Activated naive CD4-positive, alpha-beta T cell treated with anti-CD3 and anti-CD28 coated beads for 36 hours (primary cell): Measurements from ENCODE around the gene CYB5R4. TPM values are rescaled to one million over a fixed set of nuclear protein-coding genes. Genes with fewer than 3 reads are reported as not detected.
"Not testable (repeated sequence)": the region's sequence is repeated elsewhere in the genome, so short reads cannot be mapped to it uniquely, and the experiment has no call there.

Experiments
- CTCF ChIA-PET: fragments of 350-600 bp; sonication (Branson Sonifier 250); formaldehyde crosslinking; loops from one replicate; lab custom pipeline; 2021; ENCODE audit warnings: antibody characterized with exemption; lab: Charles Lee
- DNase-seq: peaks from one replicate; pipeline ENCODE4 v3.0.0-alpha.2; 2020
- H3K27ac Mint-ChIP-seq: one replicate; pipeline ENCODE4 v1.8.0; 2021; ENCODE audit warnings: mild to moderate bottlenecking, mixed read lengths
- H3K27me3 Mint-ChIP-seq: one replicate; pipeline ENCODE4 v1.8.0; 2021; ENCODE audit warnings: low read depth, mixed read lengths
- H3K36me3 Mint-ChIP-seq: one replicate; pipeline ENCODE4 v1.8.0; 2021; ENCODE audit warnings: low read depth, mixed read lengths
- H3K4me1 Mint-ChIP-seq: one replicate; pipeline ENCODE4 v1.8.0; 2021; ENCODE audit warnings: low read depth, mixed read lengths
- H3K4me3 Mint-ChIP-seq: one replicate; pipeline ENCODE4 v1.8.0; 2021; ENCODE audit warnings: mild to moderate bottlenecking, moderate library complexity, mixed read lengths
- H3K9me3 Mint-ChIP-seq: one replicate; pipeline ENCODE4 v1.8.0; 2021; ENCODE audit warnings: mixed read lengths
- intact Hi-C: fragments of 100-400 bp; cut with micrococcal nuclease; formaldehyde crosslinking; loops from one replicate; pipeline ENCODE4 v1.15.1; 2023
- total RNA-seq, 2 experiments: library from RNA; stranded (reverse); gene quantifications; one replicate each; pipeline ENCODE4 v1.2.3, GENCODE V29; 2021

CYB5R4 gene
- total RNA-seq, 2 experiments from 2014 or later = 23.5 to 24.5 TPM

DNA sequence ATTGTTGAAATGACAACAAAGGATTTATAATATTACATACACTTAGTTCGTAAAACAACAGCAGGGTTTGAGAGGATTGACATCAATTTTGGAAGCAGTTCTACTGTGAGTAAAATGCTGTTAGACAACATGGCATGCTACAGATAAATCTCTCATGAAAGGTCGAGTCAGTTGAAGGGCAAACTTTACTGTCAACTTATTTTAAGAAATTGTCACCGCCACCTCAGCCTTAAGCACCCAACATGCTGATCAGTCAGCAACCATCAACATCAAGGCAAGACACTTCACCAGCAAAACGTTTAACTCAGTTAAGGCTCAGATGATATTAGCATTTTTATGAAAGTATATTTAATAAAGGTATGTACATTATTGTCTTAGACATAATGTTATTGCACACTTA, 31.0 kb downstream of the CYB5R4 start:
- H3K4me1 Mint-ChIP-seq = peaks cover 15% of the 10 kb centered on the region
- CTCF ChIA-PET = interaction anchor here (1.2 kb wide), 1 partner anchor 351 kb away, joined by 3 read pairs; no protein-coding TSS in a partner anchor
- H3K27me3 Mint-ChIP-seq = no peaks in the 10 kb centered on the region
- no peak for DNase-seq
- H3K9me3 Mint-ChIP-seq = no peaks in the 10 kb centered on the region
- intact Hi-C loops = no loop called here
- peaks cover 15% of the 10 kb centered on the region for H3K36me3 Mint-ChIP-seq
- H3K4me3 Mint-ChIP-seq = no peak overlapping the region
- no peak overlapping the region for H3K27ac Mint-ChIP-seq

DNA sequence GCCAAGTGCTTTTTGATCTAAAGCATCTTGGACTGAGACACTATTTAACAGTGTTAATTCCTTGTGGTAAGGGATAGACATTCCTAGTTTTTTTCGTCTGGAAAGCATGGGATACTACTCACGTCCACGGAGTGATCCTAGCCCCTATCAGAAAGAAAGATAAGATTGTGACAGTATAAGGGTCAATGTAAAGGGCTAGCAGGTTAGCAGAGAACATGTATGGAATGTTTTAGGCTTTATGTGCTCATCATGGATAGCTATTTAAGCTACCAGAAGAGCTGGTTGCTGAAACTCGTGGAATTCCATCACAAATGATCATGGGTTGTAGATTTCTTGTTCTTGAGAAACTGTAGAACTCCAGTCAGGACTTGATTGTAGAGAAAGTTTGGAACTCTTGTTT, 32.1 kb downstream of the CYB5R4 start:
- CTCF ChIA-PET = interaction anchor here (1.2 kb wide), 1 partner anchor 350 kb away, joined by 3 read pairs; no protein-coding TSS in a partner anchor
- H3K9me3 Mint-ChIP-seq = peaks cover 4% of the 10 kb centered on the region
- no peak overlapping the region for H3K27ac Mint-ChIP-seq
- H3K4me1 Mint-ChIP-seq = peaks cover 15% of the 10 kb centered on the region
- no peak overlapping the region for H3K4me3 Mint-ChIP-seq
- peaks cover 23% of the 10 kb centered on the region for H3K36me3 Mint-ChIP-seq
- H3K27me3 Mint-ChIP-seq = no peaks in the 10 kb centered on the region
- intact Hi-C loops = no loop called here
- DNase-seq = no peak

- H3K27ac Mint-ChIP-seq = no peak overlapping the region
- DNase-seq = no peak
- H3K4me3 Mint-ChIP-seq = no peak overlapping the region
- peaks cover 15% of the 10 kb centered on the region for H3K4me1 Mint-ChIP-seq
- H3K27me3 Mint-ChIP-seq = no peaks in the 10 kb centered on the region
- CTCF ChIA-PET = no interaction called here
- intact Hi-C loops = no loop called here
- peaks cover 10% of the 10 kb centered on the region for H3K9me3 Mint-ChIP-seq
- peaks cover 32% of the 10 kb centered on the region for H3K36me3 Mint-ChIP-seq
These were observed 33.5 kb downstream of the CYB5R4 start for GRCh38 chr6:83893024-83893423.

DNA sequence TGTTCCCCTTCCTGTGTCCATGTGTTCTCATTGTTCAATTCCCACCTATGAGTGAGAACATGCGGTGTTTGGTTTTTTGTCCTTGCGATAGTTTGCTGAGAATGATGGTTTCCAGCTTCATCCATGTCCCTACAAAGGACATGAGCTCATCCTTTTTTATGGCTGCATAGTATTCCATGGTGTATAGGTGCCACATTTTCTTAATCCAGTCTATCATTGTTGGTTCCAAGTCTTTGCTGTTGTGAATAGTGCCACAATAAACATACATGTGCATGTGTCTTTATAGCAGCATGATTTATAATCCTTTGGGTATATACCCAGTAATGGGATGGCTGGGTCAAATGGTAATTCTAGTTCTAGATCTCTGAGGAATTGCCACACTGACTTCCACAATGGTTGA, 37.6 kb downstream of the CYB5R4 start:
- DNase-seq, intact Hi-C loops, H3K27me3 Mint-ChIP-seq, H3K27ac Mint-ChIP-seq, H3K4me1 Mint-ChIP-seq, CTCF ChIA-PET, H3K4me3 Mint-ChIP-seq: not testable (repeated sequence)
- Mint-ChIP-seq H3K9me3 (peaks cover 31% of the 10 kb centered on the region), H3K36me3 (peaks cover 46% of the 10 kb centered on the region)

- Mint-ChIP-seq H3K9me3 (peaks cover 54% of the 10 kb centered on the region), H3K4me3 (no peak overlapping the region), H3K27ac (no peak overlapping the region), H3K36me3 (peaks cover 55% of the 10 kb centered on the region), H3K4me1 (peaks cover 17% of the 10 kb centered on the region), H3K27me3 (no peaks in the 10 kb centered on the region)
- DNase-seq = no peak
- intact Hi-C loops = loop anchor here (5.0 kb wide), 1 partner anchor 404 kb away; no protein-coding TSS in a partner anchor
- CTCF ChIA-PET = no interaction called here
These were observed 42.1 kb downstream of the CYB5R4 start for GRCh38 chr6:83901624-83902023.

DNA sequence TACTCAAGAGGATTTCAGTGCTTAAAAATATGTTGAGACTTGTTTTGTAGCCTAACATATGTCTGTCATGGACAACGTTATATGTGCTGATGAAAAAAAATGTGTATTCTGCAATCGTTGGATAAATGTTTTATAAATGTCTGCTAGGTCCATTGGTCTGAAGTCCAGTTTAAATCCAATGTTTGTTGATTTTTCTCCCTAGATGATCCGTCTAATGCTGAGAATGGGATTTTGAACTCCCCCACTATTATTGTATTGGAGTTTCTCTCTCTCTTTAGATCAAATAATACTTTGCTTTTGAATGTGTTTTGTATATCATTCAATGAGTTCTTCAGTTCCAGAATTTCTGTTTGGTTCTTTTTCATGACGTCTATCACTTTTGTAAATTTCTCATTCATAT, 44.9 kb downstream of the CYB5R4 start:
- intact Hi-C loops = loop anchor here (5.0 kb wide), 1 partner anchor 407 kb away; no protein-coding TSS in a partner anchor
- no peak for DNase-seq
- no peak overlapping the region for H3K4me3 Mint-ChIP-seq
- CTCF ChIA-PET = no interaction called here
- H3K27ac Mint-ChIP-seq = no peak overlapping the region
- peaks cover 54% of the 10 kb centered on the region for H3K36me3 Mint-ChIP-seq
- H3K27me3 Mint-ChIP-seq = no peaks in the 10 kb centered on the region
- H3K9me3 Mint-ChIP-seq = peaks cover 45% of the 10 kb centered on the region
- H3K4me1 Mint-ChIP-seq = peaks cover 23% of the 10 kb centered on the region

DNA sequence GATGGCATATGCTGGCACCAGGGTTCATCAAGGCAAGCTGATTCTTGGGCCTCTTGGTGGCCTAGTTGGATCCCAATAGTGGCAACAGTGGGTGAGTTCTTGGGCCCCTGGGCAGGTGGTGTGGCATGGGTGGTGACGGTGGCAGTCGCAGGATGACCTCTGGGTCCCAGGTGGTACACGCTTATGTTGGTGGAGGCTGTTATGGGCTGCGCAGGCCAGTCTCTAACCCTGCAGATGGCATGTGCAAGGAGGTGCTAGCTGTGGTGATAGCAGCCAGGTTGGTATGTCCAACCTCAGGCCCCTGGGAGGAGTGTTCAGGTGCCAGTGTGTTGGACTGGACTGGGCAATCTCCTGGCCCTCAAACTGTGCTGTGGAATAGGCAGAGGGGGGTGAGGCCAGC, 46.2 kb downstream of the CYB5R4 start:
- Mint-ChIP-seq H3K9me3 (peaks cover 39% of the 10 kb centered on the region), H3K4me3 (no peak overlapping the region), H3K27me3 (no peaks in the 10 kb centered on the region), H3K36me3 (peaks cover 52% of the 10 kb centered on the region), H3K27ac (no peak overlapping the region), H3K4me1 (peaks cover 24% of the 10 kb centered on the region)
- DNase-seq = no peak
- CTCF ChIA-PET = no interaction called here
- intact Hi-C loops = no loop called here

DNA sequence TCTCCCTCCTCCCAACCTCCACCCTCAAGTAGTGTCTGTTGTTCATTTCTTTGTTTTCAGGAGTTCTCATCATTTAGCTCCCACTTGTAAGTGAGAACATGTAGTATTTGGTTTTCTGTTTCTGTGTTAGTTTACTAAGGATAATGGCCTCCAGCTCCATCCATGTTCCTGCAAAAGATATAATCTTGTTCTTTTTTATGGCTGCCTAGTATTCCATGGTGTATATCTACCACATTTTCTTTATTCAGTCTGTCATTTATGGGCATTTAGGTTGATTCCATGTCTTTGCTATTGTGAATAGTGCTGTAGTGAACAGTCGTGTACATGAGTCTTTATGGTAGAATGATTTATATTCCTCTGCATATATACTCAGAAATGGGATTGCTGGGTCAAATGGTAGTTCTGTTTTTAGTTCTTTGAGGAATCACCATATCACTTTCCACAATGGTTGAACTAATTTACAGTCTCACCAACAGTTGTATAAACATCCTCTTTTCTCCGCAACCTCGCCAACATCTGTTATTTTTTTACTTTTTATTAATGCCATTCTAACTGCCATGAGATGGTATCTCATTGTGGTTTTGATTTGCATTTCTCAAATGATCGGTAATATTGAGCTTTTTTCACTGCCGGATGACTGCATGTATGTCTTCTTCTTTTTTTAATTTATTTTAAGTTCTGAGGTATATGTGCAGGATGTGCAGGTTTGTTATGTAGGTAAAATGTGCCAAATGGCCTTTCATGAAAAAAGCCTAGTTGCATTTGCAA, 48.3 kb downstream of the CYB5R4 start:
- H3K27me3 Mint-ChIP-seq, H3K27ac Mint-ChIP-seq, DNase-seq, H3K4me3 Mint-ChIP-seq, intact Hi-C loops: not testable (repeated sequence)
- peaks cover 40% of the 10 kb centered on the region for H3K36me3 Mint-ChIP-seq
- peaks cover 20% of the 10 kb centered on the region for H3K9me3 Mint-ChIP-seq
- H3K4me1 Mint-ChIP-seq = peaks cover 20% of the 10 kb centered on the region
- CTCF ChIA-PET = interaction anchor here (0.6 kb wide), 1 partner anchor 842 kb away, joined by 3 read pairs; no protein-coding TSS in a partner anchor

DNA sequence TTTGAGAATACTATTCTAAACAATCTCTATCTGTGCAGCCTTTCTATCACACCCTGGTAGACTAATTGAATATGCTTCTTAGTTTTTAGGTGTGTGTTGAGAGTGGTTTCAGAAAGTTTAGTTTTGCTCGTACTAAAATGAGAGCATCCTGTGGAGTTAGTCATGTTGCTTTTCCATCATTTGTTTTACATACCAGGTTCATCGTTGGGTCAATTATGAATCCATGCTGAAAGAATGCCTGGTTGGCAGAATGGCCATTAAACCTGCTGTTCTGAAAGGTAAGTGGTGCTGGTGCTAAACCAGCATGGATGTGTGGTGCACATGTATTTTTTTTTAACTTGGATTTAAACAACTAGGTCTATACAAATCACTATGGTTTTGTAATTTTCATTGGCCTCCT, 49.3 kb downstream of the CYB5R4 start:
- CTCF ChIA-PET = no interaction called here
- H3K27me3 Mint-ChIP-seq = no peaks in the 10 kb centered on the region
- no peak overlapping the region for H3K4me3 Mint-ChIP-seq
- H3K4me1 Mint-ChIP-seq = peaks cover 18% of the 10 kb centered on the region
- DNase-seq = no peak
- H3K36me3 Mint-ChIP-seq = peaks cover 36% of the 10 kb centered on the region
- no peak overlapping the region for H3K27ac Mint-ChIP-seq
- intact Hi-C loops = no loop called here
- H3K9me3 Mint-ChIP-seq = peaks cover 10% of the 10 kb centered on the region

DNA sequence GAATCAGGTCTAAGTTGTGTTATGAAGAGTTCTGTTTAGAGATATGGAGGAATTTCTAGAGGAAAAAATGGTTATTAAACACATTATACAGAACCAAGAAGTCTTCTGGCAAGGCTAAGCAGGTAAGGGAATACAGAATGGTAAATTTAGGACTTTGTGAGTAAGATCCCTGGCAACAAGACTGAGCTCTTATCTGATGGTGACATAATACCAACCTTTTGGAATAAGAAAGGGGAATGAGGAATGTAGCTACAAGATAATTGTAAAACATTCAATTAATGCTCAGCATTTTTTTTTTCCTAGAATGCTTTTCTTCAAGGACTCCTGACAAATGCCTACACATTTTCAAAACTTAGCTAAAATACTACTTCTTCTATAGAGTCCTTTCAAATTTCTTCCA, 51.8 kb downstream of the CYB5R4 start:
- no peaks in the 10 kb centered on the region for H3K9me3 Mint-ChIP-seq
- H3K27ac Mint-ChIP-seq = no peak overlapping the region
- H3K27me3 Mint-ChIP-seq = no peaks in the 10 kb centered on the region
- H3K36me3 Mint-ChIP-seq = peaks cover 26% of the 10 kb centered on the region
- peaks cover 12% of the 10 kb centered on the region for H3K4me1 Mint-ChIP-seq
- CTCF ChIA-PET = no interaction called here
- no peak overlapping the region for H3K4me3 Mint-ChIP-seq
- no peak for DNase-seq
- intact Hi-C loops = no loop called here

- Mint-ChIP-seq H3K9me3 (no peaks in the 10 kb centered on the region), H3K4me1 (peaks cover 6% of the 10 kb centered on the region), H3K4me3 (no peak overlapping the region), H3K36me3 (peaks cover 18% of the 10 kb centered on the region), H3K27ac (no peak overlapping the region), H3K27me3 (no peaks in the 10 kb centered on the region)
- CTCF ChIA-PET = interaction anchor here (0.6 to 1.4 kb wide), 3 partner anchors 13 to 1622 kb away, joined by 3 read pairs; no protein-coding TSS in a partner anchor
- no peak for DNase-seq
- intact Hi-C loops = no loop called here
These were observed 55.5 kb downstream of the CYB5R4 start for GRCh38 chr6:83914953-83915352.

- DNase-seq = no peak
- H3K9me3 Mint-ChIP-seq = no peaks in the 10 kb centered on the region
- H3K4me1 Mint-ChIP-seq = no peaks in the 10 kb centered on the region
- intact Hi-C loops = no loop called here
- no peaks in the 10 kb centered on the region for H3K27me3 Mint-ChIP-seq
- no peak overlapping the region for H3K4me3 Mint-ChIP-seq
- H3K27ac Mint-ChIP-seq = no peak overlapping the region
- CTCF ChIA-PET = no interaction called here
- peaks cover 23% of the 10 kb centered on the region for H3K36me3 Mint-ChIP-seq
These were observed 57.5 kb downstream of the CYB5R4 start for GRCh38 chr6:83917001-83917400.

DNA sequence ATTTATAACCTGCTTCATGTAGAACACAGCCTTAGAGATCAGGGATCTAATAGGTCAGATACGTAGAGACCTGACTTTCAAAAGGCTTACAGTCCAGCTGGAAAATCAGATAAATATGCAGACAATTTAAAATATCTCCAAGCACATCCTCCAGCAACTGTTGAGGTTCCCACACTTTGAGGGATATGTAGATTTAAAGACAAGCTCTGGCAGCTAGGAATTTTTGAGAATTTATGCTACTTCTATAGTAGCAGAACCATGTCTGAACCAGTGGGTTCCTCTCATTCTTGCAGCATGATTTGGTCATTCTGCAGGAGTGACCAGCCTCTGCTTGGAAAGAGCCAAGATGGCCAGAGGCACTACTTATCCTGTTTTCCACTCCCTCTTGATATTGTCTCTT, 60.5 kb downstream of the CYB5R4 start:
- intact Hi-C loops = no loop called here
- Mint-ChIP-seq H3K27me3 (no peaks in the 10 kb centered on the region), H3K4me1 (no peaks in the 10 kb centered on the region), H3K4me3 (no peak overlapping the region), H3K9me3 (no peaks in the 10 kb centered on the region), H3K36me3 (peaks cover 33% of the 10 kb centered on the region), H3K27ac (no peak overlapping the region)
- no peak for DNase-seq
- CTCF ChIA-PET = no interaction called here
